Measurements from ENCODE around the gene RHOD.

The RHOD gene

GRCh38 chr11:67099831-67100324 is 43.2 kb downstream of the RHOD start:
- Histone ChIP-seq H3K36me3 (ENCODE audit: insufficient read depth, low read length) (no peaks in the 10 kb centered on the region), H3K9ac (ENCODE audit: low read length) (no peak overlapping the region), H3K27me3 (ENCODE audit: control insufficient read depth in 1 of 2, insufficient read depth in 2 of 2, low read length in 2 of 2) (no peaks in the 10 kb centered on the region), H3K27ac (ENCODE audit: low read depth, low read length) (no peak overlapping the region), H3K4me3 (ENCODE audit: low read depth in 1 of 2, low read length in 2 of 2) (no peak overlapping the region), H3K9me3 (ENCODE audit: low read length) (no peaks in the 10 kb centered on the region), H3K4me1 (ENCODE audit: insufficient read depth, low read length) (no peaks in the 10 kb centered on the region)

GRCh38 chr11:67102664-67103063 is 46.0 kb downstream of the RHOD start:
- no peak overlapping the region for H3K4me3 ChIP-seq (ENCODE audit: low read depth in 1 of 2, low read length in 2 of 2)
- no peaks in the 10 kb centered on the region for H3K36me3 ChIP-seq (ENCODE audit: insufficient read depth, low read length)
- H3K9me3 ChIP-seq (ENCODE audit: low read length): no peaks in the 10 kb centered on the region
- H3K27me3 ChIP-seq (ENCODE audit: control insufficient read depth in 1 of 2, insufficient read depth in 2 of 2, low read length in 2 of 2): no peaks in the 10 kb centered on the region
- H3K9ac ChIP-seq (ENCODE audit: low read length): no peak overlapping the region
- H3K4me1 ChIP-seq (ENCODE audit: insufficient read depth, low read length): no peaks in the 10 kb centered on the region
- no peak overlapping the region for H3K27ac ChIP-seq (ENCODE audit: low read depth, low read length)

GRCh38 chr11:67105964-67106363 is 49.3 kb downstream of the RHOD start:
- H3K9me3 ChIP-seq (ENCODE audit: low read length): no peaks in the 10 kb centered on the region
- H3K4me1 ChIP-seq (ENCODE audit: insufficient read depth, low read length): peaks cover 2% of the 10 kb centered on the region
- no peak overlapping the region for H3K27ac ChIP-seq (ENCODE audit: low read depth, low read length)
- H3K4me3 ChIP-seq (ENCODE audit: low read depth in 1 of 2, low read length in 2 of 2): no peak overlapping the region
- no peaks in the 10 kb centered on the region for H3K27me3 ChIP-seq (ENCODE audit: control insufficient read depth in 1 of 2, insufficient read depth in 2 of 2, low read length in 2 of 2)
- no peak overlapping the region for H3K9ac ChIP-seq (ENCODE audit: low read length)
- H3K36me3 ChIP-seq (ENCODE audit: insufficient read depth, low read length): no peaks in the 10 kb centered on the region

GRCh38 chr11:67111261-67111660 is 54.6 kb downstream of the RHOD start:
- H3K9ac ChIP-seq (ENCODE audit: low read length): no peak overlapping the region
- peak overlapping the region in 1 of 2 donors; percentile 17 for H3K4me3 ChIP-seq (ENCODE audit: low read depth in 1 of 2, low read length in 2 of 2)
- H3K27ac ChIP-seq (ENCODE audit: low read depth, low read length): peak overlapping the region; percentile 68
- no peaks in the 10 kb centered on the region for H3K27me3 ChIP-seq (ENCODE audit: control insufficient read depth in 1 of 2, insufficient read depth in 2 of 2, low read length in 2 of 2)
- H3K9me3 ChIP-seq (ENCODE audit: low read length): no peaks in the 10 kb centered on the region
- peaks cover 11% of the 10 kb centered on the region for H3K4me1 ChIP-seq (ENCODE audit: insufficient read depth, low read length)
- no peaks in the 10 kb centered on the region for H3K36me3 ChIP-seq (ENCODE audit: insufficient read depth, low read length)

GRCh38 chr11:67113231-67113721 is 56.6 kb downstream of the RHOD start:
- no peaks in the 10 kb centered on the region for H3K9me3 ChIP-seq (ENCODE audit: low read length)
- no peak overlapping the region for H3K27ac ChIP-seq (ENCODE audit: low read depth, low read length)
- H3K4me3 ChIP-seq (ENCODE audit: low read depth in 1 of 2, low read length in 2 of 2): no peak overlapping the region
- H3K36me3 ChIP-seq (ENCODE audit: insufficient read depth, low read length): no peaks in the 10 kb centered on the region
- no peak overlapping the region for H3K9ac ChIP-seq (ENCODE audit: low read length)
- no peaks in the 10 kb centered on the region for H3K27me3 ChIP-seq (ENCODE audit: control insufficient read depth in 1 of 2, insufficient read depth in 2 of 2, low read length in 2 of 2)
- peaks cover 21% of the 10 kb centered on the region for H3K4me1 ChIP-seq (ENCODE audit: insufficient read depth, low read length)

- Histone ChIP-seq H3K27ac (ENCODE audit: low read depth, low read length) (no peak overlapping the region), H3K27me3 (ENCODE audit: control insufficient read depth in 1 of 2, insufficient read depth in 2 of 2, low read length in 2 of 2) (no peaks in the 10 kb centered on the region), H3K36me3 (ENCODE audit: insufficient read depth, low read length) (no peaks in the 10 kb centered on the region), H3K4me1 (ENCODE audit: insufficient read depth, low read length) (peaks cover 21% of the 10 kb centered on the region), H3K9me3 (ENCODE audit: low read length) (no peaks in the 10 kb centered on the region), H3K9ac (ENCODE audit: low read length) (no peak overlapping the region), H3K4me3 (ENCODE audit: low read depth in 1 of 2, low read length in 2 of 2) (no peak overlapping the region)
These were observed 57.7 kb downstream of the RHOD start for GRCh38 chr11:67114275-67114896.

GRCh38 chr11:67116758-67117105 is 60.1 kb downstream of the RHOD start:
- H3K9ac ChIP-seq (ENCODE audit: low read length): no peak overlapping the region
- no peaks in the 10 kb centered on the region for H3K36me3 ChIP-seq (ENCODE audit: insufficient read depth, low read length)
- H3K9me3 ChIP-seq (ENCODE audit: low read length): no peaks in the 10 kb centered on the region
- H3K4me3 ChIP-seq (ENCODE audit: low read depth in 1 of 2, low read length in 2 of 2): no peak overlapping the region
- peaks cover 17% of the 10 kb centered on the region for H3K4me1 ChIP-seq (ENCODE audit: insufficient read depth, low read length)
- no peaks in the 10 kb centered on the region for H3K27me3 ChIP-seq (ENCODE audit: control insufficient read depth in 1 of 2, insufficient read depth in 2 of 2, low read length in 2 of 2)
- no peak overlapping the region for H3K27ac ChIP-seq (ENCODE audit: low read depth, low read length)

- H3K9ac ChIP-seq (ENCODE audit: low read length): no peak overlapping the region
These were observed 60.5 kb downstream of the RHOD start for GRCh38 chr11:67117176-67117575.

GRCh38 chr11:67117672-67118180 is 61.1 kb downstream of the RHOD start:
- Histone ChIP-seq H3K4me1 (ENCODE audit: insufficient read depth, low read length) (peaks cover 22% of the 10 kb centered on the region), H3K9me3 (ENCODE audit: low read length) (no peaks in the 10 kb centered on the region), H3K9ac (ENCODE audit: low read length) (no peak overlapping the region), H3K4me3 (ENCODE audit: low read depth in 1 of 2, low read length in 2 of 2) (peak overlapping the region; percentile 8 to 47), H3K27ac (ENCODE audit: low read depth, low read length) (peak overlapping the region; percentile 79), H3K36me3 (ENCODE audit: insufficient read depth, low read length) (no peaks in the 10 kb centered on the region), H3K27me3 (ENCODE audit: control insufficient read depth in 1 of 2, insufficient read depth in 2 of 2, low read length in 2 of 2) (no peaks in the 10 kb centered on the region)

More at GRCh38 chr11:67117176-67117575, 60.5 kb downstream of the RHOD start:
- Histone ChIP-seq H3K4me1 (ENCODE audit: insufficient read depth, low read length) (peaks cover 20% of the 10 kb centered on the region), H3K4me3 (ENCODE audit: low read depth in 1 of 2, low read length in 2 of 2) (peak overlapping the region; percentile 8 to 47), H3K27ac (ENCODE audit: low read depth, low read length) (peak overlapping the region; percentile 40), H3K9me3 (ENCODE audit: low read length) (no peaks in the 10 kb centered on the region), H3K27me3 (ENCODE audit: control insufficient read depth in 1 of 2, insufficient read depth in 2 of 2, low read length in 2 of 2) (no peaks in the 10 kb centered on the region), H3K36me3 (ENCODE audit: insufficient read depth, low read length) (no peaks in the 10 kb centered on the region)

- Histone ChIP-seq H3K36me3 (ENCODE audit: insufficient read depth, low read length) (no peaks in the 10 kb centered on the region), H3K4me1 (ENCODE audit: insufficient read depth, low read length) (peaks cover 27% of the 10 kb centered on the region), H3K27ac (ENCODE audit: low read depth, low read length) (peak overlapping the region; percentile 79), H3K4me3 (ENCODE audit: low read depth in 1 of 2, low read length in 2 of 2) (peak overlapping the region in 1 of 2 donors; percentile 78), H3K27me3 (ENCODE audit: control insufficient read depth in 1 of 2, insufficient read depth in 2 of 2, low read length in 2 of 2) (no peaks in the 10 kb centered on the region), H3K9me3 (ENCODE audit: low read length) (no peaks in the 10 kb centered on the region), H3K9ac (ENCODE audit: low read length) (no peak overlapping the region)
These were observed 61.6 kb downstream of the RHOD start for GRCh38 chr11:67118181-67118766.

- H3K4me1 ChIP-seq (ENCODE audit: insufficient read depth, low read length): peaks cover 33% of the 10 kb centered on the region
These were observed 62.3 kb downstream of the RHOD start, which contains the start of gene KDM2A for GRCh38 chr11:67118801-67119584. TSS of gene KDM2A (plus strand) at chr11:67119263. CDS start at chr11:67121317, 2,054 bp downstream.

More at GRCh38 chr11:67118801-67119584, 62.3 kb downstream of the RHOD start, which contains the start of gene KDM2A:
- peak within 1 kb of the TSS; percentile 87 for H3K9ac ChIP-seq (ENCODE audit: low read length)
- H3K36me3 ChIP-seq (ENCODE audit: insufficient read depth, low read length): no peaks in the 10 kb centered on the region
- H3K27ac ChIP-seq (ENCODE audit: low read depth, low read length): peak within 1 kb of the TSS; percentile 83
- H3K4me3 ChIP-seq (ENCODE audit: low read depth in 1 of 2, low read length in 2 of 2): peak within 1 kb of the TSS; percentile 78 to 94
- H3K27me3 ChIP-seq (ENCODE audit: control insufficient read depth in 1 of 2, insufficient read depth in 2 of 2, low read length in 2 of 2): no peaks in the 10 kb centered on the region
- H3K9me3 ChIP-seq (ENCODE audit: low read length): no peaks in the 10 kb centered on the region
